HG03135 (cell line): Measurements from ENCODE around the gene LEMD1.

Experiments
- ATAC-seq: cut with Tn5 transposase; IDR thresholded peaks from one replicate; pipeline ENCODE4 v1.9.1; 2021; ENCODE audit warnings: mild to moderate bottlenecking, moderate library complexity; ENCODE audit not compliant: unreplicated experiment

The LEMD1 gene, protein sequence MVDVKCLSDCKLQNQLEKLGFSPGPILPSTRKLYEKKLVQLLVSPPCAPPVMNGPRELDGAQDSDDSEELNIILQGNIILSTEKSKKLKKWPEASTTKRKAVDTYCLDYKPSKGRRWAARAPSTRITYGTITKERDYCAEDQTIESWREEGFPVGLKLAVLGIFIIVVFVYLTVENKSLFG

GRCh38 chr1:205421798-205422197, at the start of gene LEMD1:
Gene LEMD1, minus strand, starts transcription at chr1:205422056. Its CDS starts 1,520 bp downstream, at chr1:205420536.
- no peak for ATAC-seq

- no peak for ATAC-seq
Observed at GRCh38 chr1:205470131-205470530, 48.3 kb upstream of the LEMD1 start.

GRCh38 chr1:205466595-205467220, 44.9 kb upstream of the LEMD1 start:
- no peak for ATAC-seq

GRCh38 chr1:205465392-205465791, 43.5 kb upstream of the LEMD1 start:
- no peak for ATAC-seq

- ATAC-seq = no peak
Observed at GRCh38 chr1:205458777-205459566, 37.1 kb upstream of the LEMD1 start.

GRCh38 chr1:205456868-205457745, 35.3 kb upstream of the LEMD1 start:
- ATAC-seq = no peak

DNA sequence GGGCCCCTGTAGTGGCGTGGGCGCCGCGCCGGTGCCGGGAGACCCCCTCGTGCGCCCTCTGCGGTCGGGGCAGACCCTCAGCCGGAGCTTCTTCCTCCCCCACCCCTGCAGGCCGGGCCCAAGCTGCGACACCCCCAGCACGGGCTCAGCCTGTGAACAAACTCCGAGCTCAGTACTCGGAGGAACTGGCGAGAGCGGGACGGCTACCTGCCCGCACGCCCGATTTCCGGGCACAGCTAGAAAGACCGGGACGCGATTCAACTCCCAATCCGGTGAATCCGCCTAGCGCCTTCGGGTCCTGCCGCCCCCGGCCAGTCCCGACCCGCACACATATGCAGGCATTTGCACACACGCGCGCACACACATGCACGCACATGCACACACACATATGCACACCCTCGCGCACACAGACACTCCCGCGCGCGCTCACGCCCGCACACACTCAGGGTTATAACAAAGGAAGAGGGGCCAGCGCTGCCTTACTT, 34.6 kb upstream of the LEMD1 start:
- no peak for ATAC-seq

GRCh38 chr1:205455581-205456382, 33.9 kb upstream of the LEMD1 start, which contains the start of gene BLACAT1:
Gene BLACAT1, minus strand, starts transcription at chr1:205456045.
- ATAC-seq = no peak

DNA sequence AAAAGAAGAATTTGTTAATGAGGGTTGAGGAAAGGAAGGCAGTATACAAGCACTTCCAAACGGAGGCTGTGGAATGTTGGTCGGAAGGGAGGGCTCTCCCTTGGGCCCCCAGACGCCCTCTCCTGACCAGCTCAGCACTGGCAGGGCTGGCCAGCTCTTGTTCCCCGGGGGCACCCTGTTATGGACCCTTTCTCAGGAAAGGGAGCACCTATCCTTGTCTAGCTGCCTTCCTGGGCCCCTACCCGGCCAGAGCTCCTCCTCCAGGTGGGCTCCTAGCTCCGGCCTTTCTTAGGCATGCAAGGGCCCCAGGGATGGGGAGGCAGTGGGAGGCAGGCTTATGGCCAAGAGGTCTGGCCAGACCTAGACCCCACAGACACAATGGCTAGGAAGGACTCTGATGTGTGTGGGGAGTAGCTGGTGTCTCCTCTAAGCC, 33.1 kb upstream of the LEMD1 start:
- no peak for ATAC-seq

DNA sequence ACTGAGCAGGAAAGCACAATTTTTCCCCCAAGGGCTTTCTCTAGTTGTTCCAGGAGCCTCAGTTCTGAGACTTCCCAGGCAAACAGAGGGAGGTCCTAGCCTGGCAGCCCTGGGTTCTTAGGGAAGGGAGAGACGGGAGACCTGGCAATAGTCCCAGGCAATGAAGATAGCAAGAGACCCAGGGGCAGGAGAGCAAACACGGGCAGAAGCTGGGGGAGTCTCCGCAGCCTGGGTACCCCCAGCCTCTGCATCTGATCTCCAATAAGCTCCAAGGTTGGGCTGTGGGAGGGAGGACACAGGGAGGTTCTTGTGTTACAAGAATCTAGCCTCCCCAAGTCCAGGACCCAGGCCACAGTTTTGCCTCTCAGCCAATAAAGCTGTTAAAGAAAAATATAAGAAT, 31.6 kb upstream of the LEMD1 start:
- ATAC-seq = no peak

- ATAC-seq = no peak
Observed at GRCh38 chr1:205452933-205453332, 31.1 kb upstream of the LEMD1 start.

DNA sequence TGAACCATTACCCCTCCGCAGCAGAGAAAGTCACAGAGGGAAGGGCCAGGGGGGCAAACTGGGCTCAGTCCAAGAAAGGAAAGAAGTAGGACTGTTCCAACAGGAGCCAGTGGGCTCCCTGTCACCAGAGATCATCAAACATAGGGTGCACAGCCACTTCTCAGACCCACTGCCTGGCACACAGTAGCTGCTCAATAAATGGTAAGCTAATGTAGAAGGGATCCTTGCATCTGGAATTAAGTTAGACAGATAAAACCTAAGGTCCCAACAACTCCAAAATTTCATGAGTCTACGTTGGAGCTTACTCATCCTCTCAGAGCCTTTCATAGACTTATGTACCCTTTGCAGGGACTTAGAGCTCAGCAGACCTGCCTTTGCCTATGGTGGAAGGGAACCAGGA, 30.5 kb upstream of the LEMD1 start:
- no peak for ATAC-seq

DNA sequence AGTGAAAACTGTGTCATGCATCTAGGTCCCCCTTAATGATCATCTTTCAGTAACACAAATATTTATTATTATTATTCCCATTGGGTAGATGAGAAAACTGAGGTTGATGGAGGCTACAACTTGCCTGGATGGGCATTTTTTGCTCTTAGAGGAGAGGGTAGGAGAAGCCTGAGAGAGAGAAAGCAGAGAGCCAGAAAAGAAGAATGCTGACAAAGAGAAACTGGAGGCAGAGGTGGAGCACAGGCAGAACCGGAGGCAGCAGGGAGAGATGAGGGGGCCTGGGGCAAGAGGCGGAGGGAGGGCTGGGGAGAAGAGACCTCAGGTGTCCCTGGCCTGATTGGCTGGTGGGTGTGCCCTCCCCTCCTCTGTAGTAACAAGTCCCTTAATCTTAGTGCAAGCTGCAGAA, 29.9 kb upstream of the LEMD1 start:
- no peak for ATAC-seq

DNA sequence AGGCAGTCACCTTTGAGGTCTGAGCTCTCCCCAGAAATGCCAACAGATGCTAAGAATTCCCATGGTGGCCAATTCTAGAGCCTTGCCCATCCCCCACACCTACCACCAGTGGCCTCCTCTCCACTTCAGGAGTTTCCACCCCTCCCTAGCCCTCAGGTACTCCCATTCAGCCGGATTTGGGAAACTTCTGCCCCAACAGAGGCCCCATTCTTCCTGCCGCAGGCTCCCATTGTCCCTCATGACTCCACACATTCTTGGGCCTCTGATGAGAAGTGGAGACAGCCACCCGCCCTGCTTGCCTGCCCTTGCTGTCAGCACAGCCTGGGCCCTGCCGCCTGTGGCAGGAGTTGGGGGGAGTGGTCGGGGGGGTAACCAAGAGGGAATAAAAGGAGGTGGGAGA, 29.3 kb upstream of the LEMD1 start:
- ATAC-seq = no peak

DNA sequence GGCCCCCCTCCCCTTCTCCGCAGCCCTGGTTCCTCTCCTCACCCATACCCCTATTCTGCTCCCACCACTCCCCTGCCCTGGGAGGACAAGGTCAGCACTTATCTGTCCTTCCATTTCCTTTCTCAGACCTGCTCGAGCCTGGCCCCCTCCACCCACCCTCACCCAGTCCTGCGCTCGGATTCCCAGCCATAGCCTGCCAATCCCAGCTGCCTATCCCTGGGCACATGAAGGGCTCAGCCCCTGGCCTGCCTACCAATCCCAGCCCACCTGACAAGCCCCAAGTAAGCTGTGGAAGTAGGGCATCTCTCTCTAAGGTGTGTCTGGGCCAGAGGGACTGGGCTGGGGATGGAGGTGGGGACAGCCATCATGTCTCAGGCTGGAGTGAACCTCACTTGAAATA, 28.6 kb upstream of the LEMD1 start:
- no peak for ATAC-seq

DNA sequence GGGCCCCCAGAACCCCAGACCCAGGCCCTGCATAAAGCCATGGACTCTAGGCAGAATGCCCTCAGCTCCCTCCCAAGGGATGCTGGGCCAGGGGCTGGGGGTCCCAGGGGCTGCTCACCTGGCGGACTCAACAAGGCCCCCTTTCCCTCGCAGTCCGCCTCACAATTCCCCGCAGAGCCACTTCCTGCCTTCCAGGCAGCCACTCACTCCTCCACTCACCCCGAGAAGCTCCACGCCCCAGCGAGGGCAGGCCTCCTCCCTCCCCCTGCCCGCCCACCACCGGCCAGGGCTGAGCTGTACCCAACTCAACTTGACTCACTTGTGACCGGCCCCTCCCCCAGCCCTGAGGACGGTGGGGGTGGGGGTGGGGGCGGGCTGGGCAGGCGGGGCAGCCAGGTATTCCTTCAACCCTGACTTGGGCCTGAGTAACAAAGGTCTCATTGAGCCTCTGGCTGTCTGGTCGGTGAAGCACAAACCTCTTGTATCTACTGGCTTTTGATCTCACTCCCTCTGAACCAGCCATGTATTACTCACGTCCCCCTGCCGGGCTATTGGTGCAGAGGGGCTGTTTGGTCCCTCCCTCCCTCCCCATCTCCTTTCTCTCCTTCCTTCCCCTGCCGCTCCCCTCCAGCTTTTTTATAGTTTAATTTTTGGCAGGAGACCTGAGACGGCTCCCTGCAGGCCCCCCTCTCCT, 28.0 kb upstream of the LEMD1 start:
- ATAC-seq = no peak

GRCh38 chr1:205449254-205449749, 27.4 kb upstream of the LEMD1 start:
- no peak for ATAC-seq

GRCh38 chr1:205448540-205449253, 26.8 kb upstream of the LEMD1 start:
- no peak for ATAC-seq
